ENCODE results near the gene REEP1. TPM values are rescaled to one million over a fixed set of nuclear protein-coding genes. Genes with fewer than 3 reads are reported as not detected.

Gene REEP1
- total RNA-seq, 4 donors from 2014 or later: 46.1 to 95.1 (median 74.9) TPM

DNA sequence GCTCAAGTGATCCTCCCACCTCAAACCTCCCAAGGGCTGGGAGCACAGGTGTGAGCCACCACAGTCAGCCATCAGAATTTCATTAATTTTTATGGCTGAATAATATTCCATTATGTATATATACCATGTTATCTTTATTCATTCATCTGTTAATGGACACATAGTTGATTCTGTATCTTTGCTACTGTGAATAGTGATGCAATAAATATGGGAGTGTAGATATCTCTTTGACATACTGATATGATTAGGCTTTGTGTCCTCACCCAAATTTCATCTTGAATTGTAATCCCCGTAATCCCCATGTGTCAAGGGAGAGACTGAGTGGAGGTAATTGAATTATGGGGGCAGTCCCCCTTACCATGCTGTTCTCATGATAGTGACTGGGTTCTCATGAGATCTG is 38.2 kb upstream of the REEP1 start:
- WGBS: 100% methylated on average over 1 of the region's 1 CpG

DNA sequence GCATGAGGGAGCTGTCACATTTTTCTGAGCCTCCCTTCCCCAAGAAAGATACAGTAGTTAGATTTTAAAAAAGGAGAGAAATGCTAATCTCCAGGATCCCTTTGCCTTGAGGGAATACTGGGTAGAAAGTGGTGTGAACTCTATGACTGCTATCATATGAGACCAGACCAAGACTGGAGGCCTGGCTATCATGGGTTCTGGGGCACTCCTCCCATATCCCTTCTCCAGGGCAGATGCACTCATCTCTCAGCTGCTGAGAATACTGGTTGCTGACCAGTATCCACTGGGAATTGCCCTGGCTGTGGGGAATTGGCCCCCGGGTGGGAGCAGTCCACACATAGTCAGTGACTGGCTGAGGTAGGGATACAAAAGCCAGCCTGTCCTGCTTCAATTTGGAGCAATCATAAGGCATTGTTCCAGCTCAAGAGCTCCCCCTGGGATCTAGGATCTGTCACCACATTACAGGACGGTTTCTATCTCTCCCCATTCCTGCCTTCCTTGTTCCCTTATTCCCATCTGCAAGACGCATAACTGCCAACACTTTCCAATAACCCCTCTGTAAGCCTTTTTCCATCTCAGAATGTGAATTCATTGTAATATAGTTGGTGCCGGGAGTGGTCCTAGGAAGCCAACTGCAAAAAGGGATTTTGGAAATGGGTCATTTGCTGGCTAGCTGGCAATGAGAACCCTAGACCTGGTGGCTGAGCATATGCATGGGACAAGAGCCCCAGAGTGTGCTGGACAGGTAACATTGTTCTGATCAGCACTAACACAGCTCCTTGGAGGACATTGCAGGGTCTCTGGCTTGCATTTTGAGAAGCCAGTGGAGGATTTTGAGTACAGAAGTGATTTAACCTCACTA is 35.4 kb upstream of the REEP1 start:
- Histone ChIP-seq H3K4me3 (no peak overlapping the region), H3K27ac (replicated peaks in 1 of 4) (peak overlapping the region in 2 of 4 donors; percentile 1 to 20), H3K4me1 (peaks cover 4 to 21% (median 18%) of the 10 kb centered on the region in 4 donors), H3K27me3 (no peaks in the 10 kb centered on the region), H3K9me3 (peaks cover 0 to 7% (median 0%) of the 10 kb centered on the region in 4 donors), H3K36me3 (no peaks in the 10 kb centered on the region)
- TF ChIP-seq EP300 (IDR thresholded peaks at IDR 0.05): no peak
- TF ChIP-seq, protein P1, sequence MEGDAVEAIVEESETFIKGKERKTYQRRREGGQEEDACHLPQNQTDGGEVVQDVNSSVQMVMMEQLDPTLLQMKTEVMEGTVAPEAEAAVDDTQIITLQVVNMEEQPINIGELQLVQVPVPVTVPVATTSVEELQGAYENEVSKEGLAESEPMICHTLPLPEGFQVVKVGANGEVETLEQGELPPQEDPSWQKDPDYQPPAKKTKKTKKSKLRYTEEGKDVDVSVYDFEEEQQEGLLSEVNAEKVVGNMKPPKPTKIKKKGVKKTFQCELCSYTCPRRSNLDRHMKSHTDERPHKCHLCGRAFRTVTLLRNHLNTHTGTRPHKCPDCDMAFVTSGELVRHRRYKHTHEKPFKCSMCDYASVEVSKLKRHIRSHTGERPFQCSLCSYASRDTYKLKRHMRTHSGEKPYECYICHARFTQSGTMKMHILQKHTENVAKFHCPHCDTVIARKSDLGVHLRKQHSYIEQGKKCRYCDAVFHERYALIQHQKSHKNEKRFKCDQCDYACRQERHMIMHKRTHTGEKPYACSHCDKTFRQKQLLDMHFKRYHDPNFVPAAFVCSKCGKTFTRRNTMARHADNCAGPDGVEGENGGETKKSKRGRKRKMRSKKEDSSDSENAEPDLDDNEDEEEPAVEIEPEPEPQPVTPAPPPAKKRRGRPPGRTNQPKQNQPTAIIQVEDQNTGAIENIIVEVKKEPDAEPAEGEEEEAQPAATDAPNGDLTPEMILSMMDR (IDR thresholded peaks at IDR 0.05): peak; percentile 59 to 69 (median 69)
- TF ChIP-seq POLR2AphosphoS5 (IDR thresholded peaks at IDR 0.05): peak; percentile 27 to 41
- TF ChIP-seq POLR2A (IDR thresholded peaks at IDR 0.05; ENCODE audit: low read depth): no peak
- intact Hi-C loops (cut with DNase I): no loop called here
- DNase-seq (ENCODE audit: extremely low spot score): peak; percentile 91
- WGBS: 33% methylated on average over 4 of the region's 4 CpGs

More for the DNA sequence above, 38.2 kb upstream of the REEP1 start:
- TF ChIP-seq EP300 (IDR thresholded peaks at IDR 0.05) (no peak), POLR2AphosphoS5 (IDR thresholded peaks at IDR 0.05) (no peak), POLR2A (IDR thresholded peaks at IDR 0.05; ENCODE audit: low read depth) (no peak)
- TF ChIP-seq, protein P1 (IDR thresholded peaks at IDR 0.05): no peak
- peaks cover 0 to 3% (median 0%) of the 10 kb centered on the region in 4 donors for H3K9me3 ChIP-seq
- intact Hi-C loops (cut with DNase I): no loop called here
- no peaks in the 10 kb centered on the region for H3K36me3 ChIP-seq
- peaks cover 0 to 11% (median 10%) of the 10 kb centered on the region in 4 donors for H3K4me1 ChIP-seq
- H3K27ac ChIP-seq (replicated peaks in 1 of 4): no peak overlapping the region
- no peak overlapping the region for H3K4me3 ChIP-seq
- no peak for DNase-seq (ENCODE audit: extremely low spot score)
- no peaks in the 10 kb centered on the region for H3K27me3 ChIP-seq

DNA sequence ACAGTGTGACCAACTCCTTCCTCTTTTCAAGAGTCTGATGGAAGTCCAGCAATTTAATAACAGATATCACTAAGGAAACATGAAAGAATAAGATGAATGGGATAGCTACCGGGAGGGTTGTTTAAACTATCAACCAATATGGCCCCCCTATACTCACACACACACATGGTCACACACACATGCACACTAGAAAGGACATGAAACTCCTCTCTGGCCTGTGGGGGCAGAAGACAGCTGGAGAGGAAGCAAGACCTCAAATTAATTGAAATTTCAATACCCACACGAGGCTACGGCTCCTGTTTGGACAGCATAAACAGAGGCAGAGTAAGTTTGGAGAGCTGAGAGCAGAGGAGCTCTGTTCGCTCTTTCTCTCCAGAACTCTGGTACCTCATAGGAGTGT is 34.7 kb upstream of the REEP1 start:
- intact Hi-C loops (cut with DNase I): no loop called here
- Histone ChIP-seq H3K9me3 (peaks cover 0 to 7% (median 0%) of the 10 kb centered on the region in 4 donors), H3K4me3 (no peak overlapping the region), H3K27me3 (no peaks in the 10 kb centered on the region), H3K27ac (replicated peaks in 1 of 4) (peak overlapping the region in 2 of 4 donors; percentile 1 to 20), H3K36me3 (no peaks in the 10 kb centered on the region), H3K4me1 (peaks cover 6 to 24% (median 20%) of the 10 kb centered on the region in 4 donors)
- DNase-seq (ENCODE audit: extremely low spot score): peak; percentile 75
- no peak for TF ChIP-seq POLR2A (IDR thresholded peaks at IDR 0.05; ENCODE audit: low read depth)
- TF ChIP-seq POLR2AphosphoS5 (IDR thresholded peaks at IDR 0.05): no peak
- no peak for TF ChIP-seq EP300 (IDR thresholded peaks at IDR 0.05)
- TF ChIP-seq, protein P1 (IDR thresholded peaks at IDR 0.05): no peak
- 43% methylated on average over 4 of the region's 4 CpGs for WGBS

DNA sequence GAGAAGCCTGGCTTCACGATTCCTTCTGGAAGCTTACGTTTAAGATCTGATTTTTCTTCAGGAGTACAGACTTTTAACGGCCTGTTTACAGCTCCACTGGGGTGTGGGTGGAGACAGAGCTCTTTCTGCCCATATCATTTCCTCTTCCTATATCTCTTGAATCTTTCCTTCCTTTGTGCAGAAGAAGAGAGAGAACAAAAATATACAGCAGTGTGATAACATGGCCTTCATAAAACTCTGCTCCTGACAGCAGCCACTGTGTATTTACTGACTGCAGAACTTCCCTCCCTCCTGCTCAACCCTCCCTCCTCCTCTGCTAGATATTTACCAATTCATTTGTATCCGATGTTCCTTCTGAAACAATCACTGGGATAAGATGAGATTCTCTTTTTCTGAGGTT is 34.1 kb upstream of the REEP1 start:
- DNase-seq (ENCODE audit: extremely low spot score): peak; percentile 14
- H3K9me3 ChIP-seq: peaks cover 0 to 7% (median 0%) of the 10 kb centered on the region in 4 donors
- TF ChIP-seq, protein P1 (IDR thresholded peaks at IDR 0.05): no peak
- no peak for TF ChIP-seq POLR2AphosphoS5 (IDR thresholded peaks at IDR 0.05)
- no peak overlapping the region for H3K4me3 ChIP-seq
- intact Hi-C loops (cut with DNase I): no loop called here
- H3K27me3 ChIP-seq: no peaks in the 10 kb centered on the region
- no peaks in the 10 kb centered on the region for H3K36me3 ChIP-seq
- H3K27ac ChIP-seq (replicated peaks in 1 of 4): no peak overlapping the region
- H3K4me1 ChIP-seq: peaks cover 6 to 24% (median 20%) of the 10 kb centered on the region in 4 donors
- WGBS: 42% methylated on average over 4 of the region's 4 CpGs

Measured in esophagus muscularis mucosa (tissue), 4 donors.